Activated T-helper 2 cell treated with anti-CD3 and anti-CD28 coated beads, Interferon-gamma antibody, Interleukin-2, Interleukin-4, amounts not matched to agents 10 μg/mL and 5 μg/mL and 100 μg/mL, durations not matched to agents 14 hours and 24 hours and 36 hours (primary cell): ENCODE results near the gene C1QA. TPM values are rescaled to one million over a fixed set of nuclear protein-coding genes. Genes with fewer than 3 reads are reported as not detected.

Experiments used
- DNase-seq: peaks from one replicate; pipeline ENCODE4 v3.0.0; 2021; ENCODE audit warnings: low spot score
- H3K27ac Mint-ChIP-seq: one replicate; pipeline ENCODE4 v1.8.0; 2021; ENCODE audit warnings: mixed read lengths
- H3K27me3 Mint-ChIP-seq: one replicate; pipeline ENCODE4 v1.8.0; 2021; ENCODE audit warnings: low read depth, mixed read lengths
- H3K36me3 Mint-ChIP-seq: one replicate; pipeline ENCODE4 v1.8.0; 2021; ENCODE audit warnings: low read depth, mixed read lengths
- H3K4me1 Mint-ChIP-seq: one replicate; pipeline ENCODE4 v1.8.0; 2021; ENCODE audit warnings: low read depth, mixed read lengths
- H3K4me3 Mint-ChIP-seq: one replicate; pipeline ENCODE4 v1.8.0; 2021; ENCODE audit warnings: low read depth, mild to moderate bottlenecking, moderate library complexity, mixed read lengths
- H3K9me3 Mint-ChIP-seq: one replicate; pipeline ENCODE4 v1.8.0; 2021; ENCODE audit warnings: mixed read lengths
- intact Hi-C: fragments of 100-400 bp; cut with micrococcal nuclease; formaldehyde crosslinking; loops from one replicate; pipeline ENCODE4 v1.15.1; 2023
- total RNA-seq: library from RNA; stranded (reverse); gene quantifications from 2 replicates; pipeline ENCODE4 v1.2.3, GENCODE V29; 2022

C1QA gene
- total RNA-seq, 1 donor from 2014 or later, result not detected

DNA sequence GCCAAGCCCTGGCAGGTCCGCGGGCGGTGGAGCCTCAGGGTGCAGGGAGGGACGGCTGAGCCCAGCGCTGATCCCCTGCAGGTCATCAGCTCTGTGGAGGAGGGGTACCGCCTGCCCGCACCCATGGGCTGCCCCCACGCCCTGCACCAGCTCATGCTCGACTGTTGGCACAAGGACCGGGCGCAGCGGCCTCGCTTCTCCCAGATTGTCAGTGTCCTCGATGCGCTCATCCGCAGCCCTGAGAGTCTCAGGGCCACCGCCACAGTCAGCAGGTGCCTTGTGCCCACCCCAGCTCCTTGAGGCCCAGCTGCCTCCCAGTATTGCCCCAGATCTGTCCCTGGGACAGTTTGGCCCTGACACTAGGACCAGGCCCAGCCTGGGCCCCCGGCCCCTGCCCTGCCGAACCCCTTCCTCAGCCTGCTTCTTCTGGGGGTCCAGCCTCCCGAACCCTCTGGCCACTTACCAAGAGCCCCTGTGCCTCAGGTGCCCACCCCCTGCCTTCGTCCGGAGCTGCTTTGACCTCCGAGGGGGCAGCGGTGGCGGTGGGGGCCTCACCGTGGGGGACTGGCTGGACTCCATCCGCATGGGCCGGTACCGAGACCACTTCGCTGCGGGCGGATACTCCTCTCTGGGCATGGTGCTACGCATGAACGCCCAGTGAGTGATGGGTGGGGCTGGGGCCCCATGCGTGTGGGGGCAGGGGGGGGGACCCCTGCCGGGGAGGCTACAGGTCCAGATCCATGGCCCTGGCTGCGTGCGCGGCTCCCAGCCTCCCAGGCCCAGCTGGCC is 35.4 kb upstream of the C1QA start:
- no peaks in the 10 kb centered on the region for H3K36me3 Mint-ChIP-seq
- intact Hi-C loops, result no loop called here
- H3K4me3 Mint-ChIP-seq, result no peak overlapping the region
- H3K27me3 Mint-ChIP-seq, result peaks cover 1% of the 10 kb centered on the region
- H3K4me1 Mint-ChIP-seq, result no peaks in the 10 kb centered on the region
- H3K9me3 Mint-ChIP-seq, result no peaks in the 10 kb centered on the region
- no peak overlapping the region for H3K27ac Mint-ChIP-seq
- DNase-seq, result no peak

DNA sequence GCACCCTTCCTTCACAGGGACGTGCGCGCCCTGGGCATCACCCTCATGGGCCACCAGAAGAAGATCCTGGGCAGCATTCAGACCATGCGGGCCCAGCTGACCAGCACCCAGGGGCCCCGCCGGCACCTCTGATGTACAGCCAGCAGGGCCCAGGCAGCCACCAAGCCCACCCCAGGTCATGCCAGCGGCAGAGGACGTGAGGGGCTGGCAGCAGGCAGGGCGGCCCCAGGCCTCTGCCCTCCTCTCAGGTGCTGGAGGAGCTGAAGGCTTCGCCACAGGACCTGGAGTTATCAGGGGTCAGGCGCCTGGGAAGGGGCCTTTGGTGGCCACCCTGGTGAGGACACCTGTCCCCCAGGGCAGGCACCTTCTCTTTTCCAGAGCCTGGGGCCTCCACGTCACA is 34.8 kb upstream of the C1QA start:
- Mint-ChIP-seq H3K4me1 (no peaks in the 10 kb centered on the region), H3K27me3 (peaks cover 1% of the 10 kb centered on the region), H3K36me3 (no peaks in the 10 kb centered on the region), H3K9me3 (no peaks in the 10 kb centered on the region), H3K27ac (no peak overlapping the region), H3K4me3 (no peak overlapping the region)
- no peak for DNase-seq
- intact Hi-C loops, result no loop called here

DNA sequence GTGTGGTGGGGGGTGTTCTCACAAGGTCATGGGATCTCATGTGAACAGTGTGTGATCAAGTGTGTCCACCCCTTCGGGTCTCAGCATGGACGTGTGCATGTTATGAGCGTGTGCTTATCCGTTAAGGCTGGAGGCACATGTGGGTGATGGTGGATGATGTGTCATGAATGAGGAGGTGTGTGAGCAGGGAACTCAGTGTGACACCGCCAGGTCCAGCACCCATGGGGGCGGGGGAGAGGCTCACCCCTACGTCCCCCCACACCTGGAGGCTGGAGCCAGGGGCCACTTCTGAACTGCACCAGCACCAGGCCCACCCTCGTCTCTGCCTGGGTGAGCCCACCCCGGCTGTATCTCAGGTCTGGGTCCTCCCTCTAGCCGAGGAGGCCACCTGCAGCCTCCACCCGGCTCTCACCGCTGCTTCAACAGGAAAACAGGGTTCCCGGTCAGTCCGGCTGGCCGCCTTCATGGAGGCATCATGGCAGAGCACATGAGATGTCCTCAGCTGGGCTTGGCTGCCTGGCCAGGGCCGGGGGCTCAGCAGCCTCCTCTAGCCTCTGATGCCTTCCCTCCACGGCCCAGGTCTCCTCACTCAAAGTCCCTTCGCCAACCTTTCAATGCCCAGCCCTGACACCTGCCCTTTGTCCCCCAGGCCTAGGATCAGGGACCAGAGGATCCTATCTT is 34.2 kb upstream of the C1QA start:
- Mint-ChIP-seq H3K4me1 (no peaks in the 10 kb centered on the region), H3K36me3 (no peaks in the 10 kb centered on the region), H3K4me3 (no peak overlapping the region), H3K9me3 (no peaks in the 10 kb centered on the region), H3K27ac (no peak overlapping the region), H3K27me3 (peaks cover 1% of the 10 kb centered on the region)
- intact Hi-C loops, result no loop called here
- no peak for DNase-seq

DNA sequence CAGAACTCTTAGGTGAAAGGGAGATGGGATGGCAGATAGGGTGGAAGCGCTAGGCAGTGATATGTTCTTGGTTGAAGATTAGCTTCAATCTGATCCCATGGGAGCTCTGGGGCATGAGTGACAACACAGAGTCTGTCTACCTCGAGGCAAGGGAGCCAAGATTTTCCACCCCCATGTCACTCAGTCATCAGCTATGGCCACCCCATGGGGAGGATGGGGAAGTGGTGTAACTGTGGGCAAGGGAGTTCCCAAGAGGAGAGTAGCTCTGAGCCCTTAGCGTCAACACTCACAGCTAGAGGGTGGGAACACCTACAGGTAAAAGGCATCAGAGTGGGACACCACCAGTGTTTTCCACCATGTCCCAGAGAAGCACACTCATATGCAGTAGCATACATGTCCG is 30.3 kb upstream of the C1QA start:
- Mint-ChIP-seq H3K36me3 (no peaks in the 10 kb centered on the region), H3K4me3 (no peak overlapping the region), H3K27ac (no peak overlapping the region), H3K27me3 (peaks cover 8% of the 10 kb centered on the region), H3K4me1 (no peaks in the 10 kb centered on the region), H3K9me3 (no peaks in the 10 kb centered on the region)
- no peak for DNase-seq
- intact Hi-C loops, result no loop called here

DNA sequence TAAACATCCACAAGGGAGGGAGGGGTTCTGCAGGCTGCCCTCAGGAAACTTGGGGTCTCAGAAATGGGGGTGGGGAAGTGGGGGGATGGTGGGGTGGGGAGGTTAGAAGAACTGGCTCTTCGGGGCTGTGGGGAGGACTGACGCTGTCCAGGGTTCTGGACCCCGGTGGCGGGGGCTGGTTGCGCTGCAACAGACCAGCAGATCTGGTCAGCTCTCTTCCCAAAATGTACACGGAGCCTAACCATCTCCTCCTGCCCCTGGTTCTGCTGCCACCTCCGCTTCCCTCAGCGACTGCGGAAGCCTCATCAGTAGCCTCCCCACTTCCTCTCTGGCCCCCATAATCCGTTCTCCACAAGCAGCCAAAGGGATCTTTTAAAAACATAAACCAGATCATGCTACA is 29.3 kb upstream of the C1QA start:
- no peak overlapping the region for H3K4me3 Mint-ChIP-seq
- H3K27me3 Mint-ChIP-seq, result peaks cover 8% of the 10 kb centered on the region

DNA sequence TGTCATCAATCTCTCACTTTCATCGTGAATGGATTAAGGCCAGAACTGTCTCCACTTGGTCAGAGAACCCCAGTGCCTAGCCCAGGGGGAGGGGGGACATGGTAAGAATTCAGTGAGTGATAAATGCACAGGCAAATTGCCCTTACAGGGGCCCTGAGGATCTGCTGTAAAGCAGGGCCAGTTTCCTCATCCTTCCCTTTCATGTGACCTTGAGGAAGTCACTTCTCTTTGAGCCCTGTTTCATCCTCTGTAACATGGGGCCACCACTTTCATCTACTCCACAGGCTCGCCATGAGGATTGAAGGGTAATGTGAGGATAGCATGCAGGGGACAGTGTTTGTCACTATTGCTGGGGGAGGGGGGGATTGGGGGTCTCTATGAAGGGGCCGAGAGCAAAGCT is 28.1 kb upstream of the C1QA start:
- intact Hi-C loops, result no loop called here
- Mint-ChIP-seq H3K27ac (no peak overlapping the region), H3K9me3 (no peaks in the 10 kb centered on the region), H3K36me3 (no peaks in the 10 kb centered on the region), H3K27me3 (peaks cover 8% of the 10 kb centered on the region), H3K4me1 (no peaks in the 10 kb centered on the region), H3K4me3 (no peak overlapping the region)
- DNase-seq, result no peak

More for the DNA sequence above, 29.3 kb upstream of the C1QA start:
- no peak overlapping the region for H3K27ac Mint-ChIP-seq
- no peak for DNase-seq
- H3K36me3 Mint-ChIP-seq, result no peaks in the 10 kb centered on the region
- intact Hi-C loops, result no loop called here
- no peaks in the 10 kb centered on the region for H3K4me1 Mint-ChIP-seq
- H3K9me3 Mint-ChIP-seq, result no peaks in the 10 kb centered on the region

DNA sequence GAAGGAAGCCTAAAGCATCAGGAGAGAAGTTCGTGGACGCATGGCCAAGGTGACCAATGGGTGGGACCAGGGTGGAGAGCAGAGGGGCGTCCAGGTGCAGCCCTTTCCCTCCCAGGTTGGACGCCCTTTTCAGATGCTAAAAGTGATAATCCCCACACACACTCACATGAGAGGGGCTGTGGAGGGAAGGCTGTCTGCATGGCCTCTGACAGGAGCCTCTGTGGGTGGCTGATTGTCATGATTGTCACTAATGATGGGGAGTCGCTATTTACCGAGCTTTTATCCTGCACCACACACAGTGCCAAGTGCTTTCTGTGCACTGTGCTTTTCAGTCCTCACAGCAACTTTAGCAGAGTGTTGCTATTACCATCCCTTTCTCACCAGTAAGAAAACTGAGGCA is 27.1 kb upstream of the C1QA start:
- Mint-ChIP-seq H3K9me3 (no peaks in the 10 kb centered on the region), H3K4me3 (no peak overlapping the region), H3K4me1 (no peaks in the 10 kb centered on the region), H3K27me3 (peaks cover 8% of the 10 kb centered on the region), H3K36me3 (no peaks in the 10 kb centered on the region), H3K27ac (no peak overlapping the region)
- no peak for DNase-seq
- intact Hi-C loops, result no loop called here

DNA sequence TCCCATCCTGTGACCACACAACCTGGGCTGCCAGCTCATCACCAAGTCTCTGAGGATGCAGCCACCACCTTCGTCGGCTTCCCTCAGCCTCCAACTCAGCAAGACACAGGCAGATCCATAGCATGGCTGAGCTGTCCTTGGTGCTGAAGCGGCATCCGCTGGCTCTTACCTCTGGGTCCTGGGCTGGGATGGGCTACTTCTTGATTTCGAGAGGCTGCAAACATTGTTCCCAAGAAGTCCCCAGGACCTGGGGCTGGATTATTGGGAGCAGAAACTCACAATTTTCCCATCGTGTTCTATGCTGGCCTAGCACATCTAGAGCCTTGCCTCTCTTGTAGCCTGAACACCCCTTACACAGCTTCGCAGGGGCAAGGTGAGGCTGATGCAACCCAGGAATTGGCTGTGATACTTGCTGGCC is 24.9 kb upstream of the C1QA start:
- intact Hi-C loops, result no loop called here
- H3K4me3 Mint-ChIP-seq, result no peak overlapping the region
- no peaks in the 10 kb centered on the region for H3K36me3 Mint-ChIP-seq
- DNase-seq, result no peak
- no peak overlapping the region for H3K27ac Mint-ChIP-seq
- no peaks in the 10 kb centered on the region for H3K9me3 Mint-ChIP-seq
- no peaks in the 10 kb centered on the region for H3K4me1 Mint-ChIP-seq
- H3K27me3 Mint-ChIP-seq, result peaks cover 7% of the 10 kb centered on the region

DNA sequence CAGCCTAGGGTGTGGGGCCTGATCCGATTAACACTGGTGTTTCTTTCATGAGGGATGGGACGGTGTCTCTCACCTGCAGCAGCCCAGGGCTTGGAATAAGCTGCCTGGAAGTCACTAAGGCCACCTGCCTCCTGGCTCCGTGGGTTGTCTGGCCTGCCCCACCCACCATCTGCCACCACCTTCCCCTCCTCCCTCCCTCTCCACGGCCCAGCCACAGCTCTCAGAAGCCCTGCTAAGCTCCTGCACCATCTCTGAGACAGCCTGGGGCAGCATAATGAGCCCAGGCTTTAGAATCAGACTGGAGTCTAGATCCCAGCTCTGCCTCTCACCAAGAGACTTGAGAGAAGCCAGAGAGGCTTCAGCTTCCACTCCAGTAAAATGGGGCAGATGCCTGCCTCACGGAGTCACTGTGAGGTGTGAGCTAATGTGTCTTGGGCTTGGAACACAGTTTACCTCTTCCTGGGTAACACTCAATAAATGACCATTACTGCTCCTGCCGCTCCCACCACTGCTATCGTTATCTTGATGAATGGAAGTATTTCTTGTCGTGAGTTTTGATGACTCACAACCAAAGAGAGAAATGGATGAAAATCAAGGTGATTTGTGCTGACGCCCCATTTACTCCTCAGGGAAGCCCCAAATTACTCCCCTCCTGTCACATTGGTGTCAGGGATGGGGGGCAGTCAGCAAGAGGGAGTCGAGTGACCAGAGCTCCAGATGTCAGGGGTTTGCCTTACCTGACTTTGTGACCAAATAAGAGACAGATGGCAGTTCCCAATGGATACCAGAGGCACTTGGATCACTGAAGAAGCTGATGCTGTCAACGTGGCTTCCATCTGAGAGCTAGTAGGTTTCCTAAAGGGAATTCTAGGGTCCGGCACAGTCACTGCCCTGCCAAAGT is 23.5 kb upstream of the C1QA start:
- H3K27me3 Mint-ChIP-seq, result peaks cover 2% of the 10 kb centered on the region
- no peak overlapping the region for H3K4me3 Mint-ChIP-seq
- no peak for DNase-seq
- no peaks in the 10 kb centered on the region for H3K36me3 Mint-ChIP-seq
- H3K27ac Mint-ChIP-seq, result no peak overlapping the region
- intact Hi-C loops, result no loop called here
- H3K9me3 Mint-ChIP-seq, result no peaks in the 10 kb centered on the region
- no peaks in the 10 kb centered on the region for H3K4me1 Mint-ChIP-seq

DNA sequence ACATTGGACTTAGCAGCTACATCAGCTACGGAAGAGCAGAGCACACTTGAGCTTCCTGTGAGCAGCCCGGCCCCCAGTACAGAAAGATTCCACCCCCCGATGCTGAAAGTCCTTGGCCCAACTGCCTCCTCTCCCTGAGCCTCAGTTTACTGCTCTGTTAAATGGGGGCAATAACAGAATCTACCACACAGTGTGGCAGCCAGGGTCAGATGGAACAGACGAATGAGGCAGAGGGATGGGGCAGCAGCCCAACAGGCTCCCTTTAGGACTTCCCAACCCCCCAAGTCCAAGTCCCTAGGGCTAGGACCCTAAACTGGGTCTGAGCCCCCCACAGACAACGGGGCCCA is 22.9 kb upstream of the C1QA start:
- H3K27ac Mint-ChIP-seq, result no peak overlapping the region
- no peaks in the 10 kb centered on the region for H3K9me3 Mint-ChIP-seq
- no peaks in the 10 kb centered on the region for H3K27me3 Mint-ChIP-seq
- no peak overlapping the region for H3K4me3 Mint-ChIP-seq
- intact Hi-C loops, result no loop called here
- H3K36me3 Mint-ChIP-seq, result no peaks in the 10 kb centered on the region
- H3K4me1 Mint-ChIP-seq, result no peaks in the 10 kb centered on the region
- no peak for DNase-seq

DNA sequence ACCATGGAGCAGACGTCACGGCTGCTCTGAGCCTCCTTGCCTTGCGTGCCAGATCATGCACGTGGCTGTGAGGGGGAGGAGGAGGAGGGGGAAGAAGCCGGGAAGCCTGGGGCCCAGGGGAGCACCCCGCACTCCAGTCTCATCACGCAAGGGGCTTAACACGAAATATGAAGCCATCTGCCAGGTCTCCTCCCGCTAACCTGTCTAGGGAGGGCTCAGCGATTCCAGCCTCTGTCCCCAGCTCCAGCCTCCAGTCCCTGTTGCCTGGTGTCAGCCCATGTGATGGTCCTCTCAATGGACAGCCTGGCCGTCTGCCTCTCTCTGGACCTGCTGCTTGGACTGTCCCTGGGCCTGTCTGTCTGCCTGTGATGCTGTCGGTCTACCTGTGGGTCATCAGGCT is 22.5 kb upstream of the C1QA start:
- intact Hi-C loops, result no loop called here
- DNase-seq, result no peak

DNA sequence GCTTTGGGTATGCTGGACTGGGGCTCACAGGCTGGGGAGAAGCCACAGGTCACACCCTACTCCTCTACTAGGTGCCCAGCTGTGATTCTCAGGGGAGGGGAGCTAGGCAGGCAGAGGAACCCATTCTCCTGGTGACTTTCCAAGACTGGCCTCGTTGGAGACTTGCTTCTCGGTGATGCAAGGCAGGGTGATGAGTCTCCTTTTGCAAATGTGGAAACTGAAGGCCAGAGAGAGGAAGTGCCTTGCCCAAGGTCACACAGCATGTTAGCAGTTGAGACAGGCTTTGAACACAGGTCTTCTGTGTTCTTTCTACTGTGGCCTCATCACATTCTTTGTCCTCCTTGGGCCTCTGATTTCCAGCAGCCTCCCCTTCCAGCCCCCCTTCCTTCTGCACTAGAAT is 20.5 kb upstream of the C1QA start:
- intact Hi-C loops, result no loop called here

More for the DNA sequence above, 22.5 kb upstream of the C1QA start:
- no peaks in the 10 kb centered on the region for H3K9me3 Mint-ChIP-seq
- no peaks in the 10 kb centered on the region for H3K4me1 Mint-ChIP-seq
- no peaks in the 10 kb centered on the region for H3K36me3 Mint-ChIP-seq
- H3K4me3 Mint-ChIP-seq, result no peak overlapping the region
- no peak overlapping the region for H3K27ac Mint-ChIP-seq
- H3K27me3 Mint-ChIP-seq, result peaks cover 2% of the 10 kb centered on the region

DNA sequence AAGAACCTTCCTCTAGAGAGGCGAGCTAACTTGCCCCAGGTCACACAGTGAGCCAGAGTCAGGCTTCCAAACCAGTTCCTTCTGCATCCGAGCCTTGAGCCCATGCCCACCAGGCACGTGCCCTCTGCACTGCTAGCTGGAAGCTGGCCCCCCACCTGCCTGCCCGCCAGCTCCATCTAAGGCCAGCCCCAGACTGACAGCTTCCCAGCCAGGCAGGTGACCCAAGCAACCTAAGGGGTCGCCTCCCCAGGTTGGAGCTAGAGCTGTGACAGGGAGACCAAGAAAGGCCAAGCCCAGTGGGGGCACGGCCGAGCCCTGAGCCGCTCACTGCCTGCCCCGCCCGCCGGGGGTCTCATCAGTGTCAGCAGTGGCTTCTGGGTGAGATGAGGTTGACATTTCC is 19.9 kb upstream of the C1QA start:
- Mint-ChIP-seq H3K4me1 (peaks cover 1% of the 10 kb centered on the region), H3K9me3 (no peaks in the 10 kb centered on the region), H3K27ac (no peak overlapping the region), H3K27me3 (peaks cover 2% of the 10 kb centered on the region), H3K4me3 (no peak overlapping the region), H3K36me3 (no peaks in the 10 kb centered on the region)
- intact Hi-C loops, result no loop called here
- DNase-seq, result no peak

More for the DNA sequence above, 20.5 kb upstream of the C1QA start:
- Mint-ChIP-seq H3K4me3 (no peak overlapping the region), H3K36me3 (no peaks in the 10 kb centered on the region), H3K27ac (no peak overlapping the region), H3K9me3 (no peaks in the 10 kb centered on the region), H3K4me1 (peaks cover 1% of the 10 kb centered on the region), H3K27me3 (peaks cover 2% of the 10 kb centered on the region)
- no peak for DNase-seq
